Measurements from ENCODE around the gene OSBPL10.

OSBPL10 gene

DNA sequence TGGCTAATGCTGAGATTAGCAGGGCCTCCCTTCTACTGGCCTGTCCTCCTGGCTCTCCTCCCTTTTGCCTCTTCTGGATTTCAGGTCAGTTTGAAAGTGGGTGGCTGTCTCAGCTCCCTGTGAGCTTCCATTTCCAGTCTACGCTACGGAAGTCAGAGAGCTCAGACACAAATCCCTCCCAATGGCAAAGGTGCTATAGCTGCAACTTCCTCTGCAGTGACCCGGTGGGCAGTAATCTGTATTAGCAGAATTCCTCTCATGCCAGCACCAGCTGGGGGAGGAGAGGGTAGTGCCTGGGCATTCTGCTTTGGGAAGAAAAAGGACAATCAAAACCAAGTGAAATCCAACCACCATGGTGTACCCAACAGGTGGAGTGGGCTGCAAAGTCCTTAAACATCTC lies 276.9 kb downstream of the OSBPL10 start:
- Histone ChIP-seq H3K9me3 (no peaks in the 10 kb centered on the region), H3K4me3 (ENCODE audit: low read depth, low read length) (no peak overlapping the region), H3K27me3 (no peaks in the 10 kb centered on the region), H3K4me1 (no peaks in the 10 kb centered on the region), H3K36me3 (no peaks in the 10 kb centered on the region)
- no peak for DNase-seq
- TF ChIP-seq, protein P1, sequence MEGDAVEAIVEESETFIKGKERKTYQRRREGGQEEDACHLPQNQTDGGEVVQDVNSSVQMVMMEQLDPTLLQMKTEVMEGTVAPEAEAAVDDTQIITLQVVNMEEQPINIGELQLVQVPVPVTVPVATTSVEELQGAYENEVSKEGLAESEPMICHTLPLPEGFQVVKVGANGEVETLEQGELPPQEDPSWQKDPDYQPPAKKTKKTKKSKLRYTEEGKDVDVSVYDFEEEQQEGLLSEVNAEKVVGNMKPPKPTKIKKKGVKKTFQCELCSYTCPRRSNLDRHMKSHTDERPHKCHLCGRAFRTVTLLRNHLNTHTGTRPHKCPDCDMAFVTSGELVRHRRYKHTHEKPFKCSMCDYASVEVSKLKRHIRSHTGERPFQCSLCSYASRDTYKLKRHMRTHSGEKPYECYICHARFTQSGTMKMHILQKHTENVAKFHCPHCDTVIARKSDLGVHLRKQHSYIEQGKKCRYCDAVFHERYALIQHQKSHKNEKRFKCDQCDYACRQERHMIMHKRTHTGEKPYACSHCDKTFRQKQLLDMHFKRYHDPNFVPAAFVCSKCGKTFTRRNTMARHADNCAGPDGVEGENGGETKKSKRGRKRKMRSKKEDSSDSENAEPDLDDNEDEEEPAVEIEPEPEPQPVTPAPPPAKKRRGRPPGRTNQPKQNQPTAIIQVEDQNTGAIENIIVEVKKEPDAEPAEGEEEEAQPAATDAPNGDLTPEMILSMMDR (IDR thresholded peaks at IDR 0.05; ENCODE audit: low read depth, low read length), result no peak

DNA sequence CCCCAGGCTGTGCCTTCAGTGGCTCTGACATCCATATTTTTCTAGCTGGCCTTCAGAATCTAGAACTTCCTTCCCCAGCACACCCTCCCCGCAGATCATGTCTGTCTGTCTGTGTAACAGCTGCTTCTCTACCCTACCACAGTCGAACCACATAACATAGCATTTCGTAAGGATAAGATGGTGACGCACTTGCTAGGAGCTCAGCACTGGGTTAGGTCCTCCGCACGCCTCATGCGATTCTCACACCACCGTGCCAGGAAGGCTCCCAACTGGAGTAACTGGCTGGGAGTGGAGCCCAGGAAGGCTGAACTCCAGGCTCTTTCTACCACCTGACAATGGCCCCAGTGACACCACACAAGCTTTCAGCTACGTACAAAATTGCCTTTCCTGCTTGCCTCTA lies 279.8 kb downstream of the OSBPL10 start:
- no peak for DNase-seq
- Histone ChIP-seq H3K4me1 (no peaks in the 10 kb centered on the region), H3K27me3 (no peaks in the 10 kb centered on the region), H3K9me3 (no peaks in the 10 kb centered on the region), H3K36me3 (no peaks in the 10 kb centered on the region), H3K4me3 (ENCODE audit: low read depth, low read length) (no peak overlapping the region)
- TF ChIP-seq, protein P1 (IDR thresholded peaks at IDR 0.05; ENCODE audit: low read depth, low read length), result no peak

- no peaks in the 10 kb centered on the region for H3K36me3 ChIP-seq
- DNase-seq, result no peak
- no peaks in the 10 kb centered on the region for H3K9me3 ChIP-seq
- H3K4me1 ChIP-seq, result no peaks in the 10 kb centered on the region
- H3K27me3 ChIP-seq, result no peaks in the 10 kb centered on the region
- TF ChIP-seq, protein P1 (IDR thresholded peaks at IDR 0.05; ENCODE audit: low read depth, low read length), result no peak
- H3K4me3 ChIP-seq (ENCODE audit: low read depth, low read length), result no peak overlapping the region
Observed at GRCh38 chr3:31699309-31699953, 281.6 kb downstream of the OSBPL10 start.

GRCh38 chr3:31696815-31697548 lies 284.1 kb downstream of the OSBPL10 start:
- Histone ChIP-seq H3K27me3 (no peaks in the 10 kb centered on the region), H3K9me3 (no peaks in the 10 kb centered on the region), H3K4me1 (no peaks in the 10 kb centered on the region), H3K4me3 (ENCODE audit: low read depth, low read length) (no peak overlapping the region), H3K36me3 (no peaks in the 10 kb centered on the region)
- DNase-seq, result no peak
- TF ChIP-seq, protein P1 (IDR thresholded peaks at IDR 0.05; ENCODE audit: low read depth, low read length), result no peak

DNA sequence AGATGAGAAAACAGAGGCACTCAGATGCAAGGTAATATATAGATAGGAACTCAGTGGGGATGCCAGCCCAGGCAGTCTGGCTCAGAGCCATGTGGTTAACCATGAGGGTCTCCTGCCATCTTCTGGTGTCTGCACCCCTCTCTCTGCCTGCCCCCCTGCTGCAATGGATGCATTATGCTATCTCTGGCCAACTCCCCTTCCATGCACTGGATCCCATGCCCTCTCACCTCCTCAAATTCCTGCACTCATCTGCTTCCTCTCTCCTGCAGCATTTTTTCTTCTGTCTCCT lies 285.1 kb downstream of the OSBPL10 start:
- H3K27me3 ChIP-seq, result no peaks in the 10 kb centered on the region
- H3K36me3 ChIP-seq, result no peaks in the 10 kb centered on the region
- H3K9me3 ChIP-seq, result no peaks in the 10 kb centered on the region
- no peak for DNase-seq
- no peaks in the 10 kb centered on the region for H3K4me1 ChIP-seq
- TF ChIP-seq, protein P1 (IDR thresholded peaks at IDR 0.05; ENCODE audit: low read depth, low read length), result no peak
- no peak overlapping the region for H3K4me3 ChIP-seq (ENCODE audit: low read depth, low read length)

GRCh38 chr3:31695280-31696008 lies 285.6 kb downstream of the OSBPL10 start:
- DNase-seq, result no peak
- H3K36me3 ChIP-seq, result no peaks in the 10 kb centered on the region

More at GRCh38 chr3:31695280-31696008, 285.6 kb downstream of the OSBPL10 start:
- H3K27me3 ChIP-seq, result no peaks in the 10 kb centered on the region
- H3K9me3 ChIP-seq, result no peaks in the 10 kb centered on the region
- TF ChIP-seq, protein P1 (IDR thresholded peaks at IDR 0.05; ENCODE audit: low read depth, low read length), result peak; percentile 16; the same call in 1 of the 2 replicates
- H3K4me1 ChIP-seq, result no peaks in the 10 kb centered on the region
- H3K4me3 ChIP-seq (ENCODE audit: low read depth, low read length), result no peak overlapping the region

All from BE2C (cell line).